Stomach (tissue), 4 donors: ENCODE measurements around the gene CAMK2A.

ENCODE experiments used
- EP300 ChIP-seq: sonication (generic); formaldehyde crosslinking; IDR thresholded peaks from one replicate; pipeline ENCODE4 v1.6.1; 2017; ENCODE audit warnings: antibody characterized with exemption
- TF ChIP-seq, protein P1 (sequence below), 7 experiments: fragments of 450-650 bp in 4 of 7; fragments of 200-600 bp in 3 of 7; sonication (generic) in 3 of 7; IDR thresholded peaks; one replicate each; pipeline ENCODE4 v1.5.1; 2016 to 2019; ENCODE audit warnings: antibody characterized with exemption in 7 of 7, control low read depth in 2 of 7, mild to moderate bottlenecking in 1 of 7

GRCh38 chr5:150175076-150175475 lies 114.5 kb downstream of the CAMK2A start:
- TF ChIP-seq, protein P1, sequence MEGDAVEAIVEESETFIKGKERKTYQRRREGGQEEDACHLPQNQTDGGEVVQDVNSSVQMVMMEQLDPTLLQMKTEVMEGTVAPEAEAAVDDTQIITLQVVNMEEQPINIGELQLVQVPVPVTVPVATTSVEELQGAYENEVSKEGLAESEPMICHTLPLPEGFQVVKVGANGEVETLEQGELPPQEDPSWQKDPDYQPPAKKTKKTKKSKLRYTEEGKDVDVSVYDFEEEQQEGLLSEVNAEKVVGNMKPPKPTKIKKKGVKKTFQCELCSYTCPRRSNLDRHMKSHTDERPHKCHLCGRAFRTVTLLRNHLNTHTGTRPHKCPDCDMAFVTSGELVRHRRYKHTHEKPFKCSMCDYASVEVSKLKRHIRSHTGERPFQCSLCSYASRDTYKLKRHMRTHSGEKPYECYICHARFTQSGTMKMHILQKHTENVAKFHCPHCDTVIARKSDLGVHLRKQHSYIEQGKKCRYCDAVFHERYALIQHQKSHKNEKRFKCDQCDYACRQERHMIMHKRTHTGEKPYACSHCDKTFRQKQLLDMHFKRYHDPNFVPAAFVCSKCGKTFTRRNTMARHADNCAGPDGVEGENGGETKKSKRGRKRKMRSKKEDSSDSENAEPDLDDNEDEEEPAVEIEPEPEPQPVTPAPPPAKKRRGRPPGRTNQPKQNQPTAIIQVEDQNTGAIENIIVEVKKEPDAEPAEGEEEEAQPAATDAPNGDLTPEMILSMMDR (IDR thresholded peaks at IDR 0.05), result no peak
- TF ChIP-seq EP300, result no peak
